ENCODE measurements around the gene NLK.
"Not testable (repeated sequence)": the region's sequence is repeated elsewhere in the genome, so short reads cannot be mapped to it uniquely, and the experiment has no call there.

NLK gene

DNA sequence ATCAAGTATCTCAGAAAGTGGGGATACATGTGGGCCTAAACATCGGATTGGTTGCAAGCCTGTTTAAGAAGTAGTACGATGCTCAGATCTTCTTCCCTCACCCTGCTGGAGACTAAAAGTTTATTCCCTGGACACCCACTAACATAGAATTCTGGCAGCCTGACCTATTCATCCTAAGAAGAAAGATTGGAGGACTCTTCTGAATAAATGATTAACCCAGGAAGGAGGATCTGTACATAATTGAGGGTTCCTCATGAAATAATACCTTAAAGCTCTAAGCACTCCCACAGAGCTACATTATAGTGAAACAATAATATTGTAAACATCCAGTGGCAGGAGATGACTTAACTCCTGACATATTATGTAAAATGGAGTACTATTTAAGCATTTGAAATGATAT lies 111.7 kb downstream of the NLK start:
- no peak for TF ChIP-seq SNAI2 (CRISPR knock-in tag; IDR thresholded peaks at IDR 0.05)
- no peak for TF ChIP-seq TSHZ2 (CRISPR knock-in tag; IDR thresholded peaks at IDR 0.05)
- TF ChIP-seq ZFP30 (CRISPR knock-in tag; IDR thresholded peaks at IDR 0.05): no peak
- TF ChIP-seq, protein P1, sequence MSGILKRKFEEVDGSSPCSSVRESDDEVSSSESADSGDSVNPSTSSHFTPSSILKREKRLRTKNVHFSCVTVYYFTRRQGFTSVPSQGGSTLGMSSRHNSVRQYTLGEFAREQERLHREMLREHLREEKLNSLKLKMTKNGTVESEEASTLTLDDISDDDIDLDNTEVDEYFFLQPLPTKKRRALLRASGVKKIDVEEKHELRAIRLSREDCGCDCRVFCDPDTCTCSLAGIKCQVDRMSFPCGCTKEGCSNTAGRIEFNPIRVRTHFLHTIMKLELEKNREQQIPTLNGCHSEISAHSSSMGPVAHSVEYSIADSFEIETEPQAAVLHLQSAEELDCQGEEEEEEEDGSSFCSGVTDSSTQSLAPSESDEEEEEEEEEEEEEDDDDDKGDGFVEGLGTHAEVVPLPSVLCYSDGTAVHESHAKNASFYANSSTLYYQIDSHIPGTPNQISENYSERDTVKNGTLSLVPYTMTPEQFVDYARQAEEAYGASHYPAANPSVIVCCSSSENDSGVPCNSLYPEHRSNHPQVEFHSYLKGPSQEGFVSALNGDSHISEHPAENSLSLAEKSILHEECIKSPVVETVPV (CRISPR knock-in tag; IDR thresholded peaks at IDR 0.05): no peak
- no peak for TF ChIP-seq ZNF565 (CRISPR knock-in tag; conservative IDR thresholded peaks at IDR 0.05; ENCODE audit: low read depth)
- no peak for TF ChIP-seq ZNF70 (CRISPR knock-in tag; IDR thresholded peaks at IDR 0.05)
- TF ChIP-seq CREB5 (CRISPR knock-in tag; IDR thresholded peaks at IDR 0.05; ENCODE audit: low read depth): no peak
- no peak for TF ChIP-seq ISL1 (CRISPR knock-in tag; IDR thresholded peaks at IDR 0.05)
- TF ChIP-seq, protein P2, sequence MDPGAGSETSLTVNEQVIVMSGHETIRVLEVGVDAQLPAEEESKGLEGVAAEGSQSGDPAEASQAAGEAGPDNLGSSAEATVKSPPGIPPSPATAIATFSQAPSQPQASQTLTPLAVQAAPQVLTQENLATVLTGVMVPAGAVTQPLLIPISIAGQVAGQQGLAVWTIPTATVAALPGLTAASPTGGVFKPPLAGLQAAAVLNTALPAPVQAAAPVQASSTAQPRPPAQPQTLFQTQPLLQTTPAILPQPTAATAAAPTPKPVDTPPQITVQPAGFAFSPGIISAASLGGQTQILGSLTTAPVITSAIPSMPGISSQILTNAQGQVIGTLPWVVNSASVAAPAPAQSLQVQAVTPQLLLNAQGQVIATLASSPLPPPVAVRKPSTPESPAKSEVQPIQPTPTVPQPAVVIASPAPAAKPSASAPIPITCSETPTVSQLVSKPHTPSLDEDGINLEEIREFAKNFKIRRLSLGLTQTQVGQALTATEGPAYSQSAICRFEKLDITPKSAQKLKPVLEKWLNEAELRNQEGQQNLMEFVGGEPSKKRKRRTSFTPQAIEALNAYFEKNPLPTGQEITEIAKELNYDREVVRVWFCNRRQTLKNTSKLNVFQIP (CRISPR knock-in tag; IDR thresholded peaks at IDR 0.05; ENCODE audit: borderline replicate concordance, low read depth): no peak
- no peak for ATAC-seq

DNA sequence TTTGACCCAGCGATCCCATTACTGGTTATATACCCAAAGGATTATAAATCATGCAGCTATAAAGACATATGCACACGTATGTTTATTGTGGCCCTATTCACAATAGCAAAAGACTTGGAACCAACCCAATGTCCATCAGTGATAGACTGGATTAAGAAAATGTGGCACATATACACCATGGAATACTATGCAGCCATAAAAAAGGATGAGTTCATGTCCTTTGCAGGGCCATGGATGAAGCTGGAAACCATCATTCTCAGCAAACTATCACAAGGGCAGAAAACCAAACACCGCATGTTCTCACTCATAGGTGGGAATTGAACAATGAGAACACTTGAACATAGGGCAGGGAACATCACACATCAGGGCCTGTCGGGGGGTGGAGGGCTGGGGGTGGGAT lies 112.9 kb downstream of the NLK start:
- not testable (repeated sequence) for ATAC-seq

- ATAC-seq: no peak
- no peak for TF ChIP-seq OSR1 (CRISPR knock-in tag; IDR thresholded peaks at IDR 0.05)
Observed at GRCh38 chr17:28159004-28159403, 116.5 kb downstream of the NLK start.

DNA sequence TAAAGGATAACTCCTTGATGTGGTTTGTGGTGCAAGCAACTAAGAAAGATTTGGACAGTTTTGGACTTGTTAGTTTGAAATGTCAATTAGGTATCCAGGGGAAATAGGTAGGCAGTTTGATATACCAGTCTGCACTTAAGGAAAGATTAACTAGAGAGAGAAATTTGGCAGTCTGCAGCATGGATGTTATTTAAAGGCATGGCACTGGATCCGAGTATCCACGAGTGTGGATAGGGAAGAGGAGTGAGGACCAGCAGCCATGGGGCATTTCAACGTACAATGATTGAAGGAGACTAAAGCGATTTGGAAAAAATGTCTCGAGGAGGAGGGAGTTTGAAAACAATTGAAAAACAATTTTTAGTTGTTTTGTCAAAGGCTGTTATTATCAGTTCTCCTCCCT lies 117.4 kb downstream of the NLK start:
- ATAC-seq: no peak
- no peak for TF ChIP-seq ZC3H10 (CRISPR knock-in tag; IDR thresholded peaks at IDR 0.05)
- TF ChIP-seq ZNF70 (CRISPR knock-in tag; IDR thresholded peaks at IDR 0.05): no peak
- no peak for TF ChIP-seq GLIS3 (CRISPR knock-in tag; IDR thresholded peaks at IDR 0.05)
- no peak for TF ChIP-seq PPARA (CRISPR knock-in tag; IDR thresholded peaks at IDR 0.05; ENCODE audit: borderline replicate concordance)

DNA sequence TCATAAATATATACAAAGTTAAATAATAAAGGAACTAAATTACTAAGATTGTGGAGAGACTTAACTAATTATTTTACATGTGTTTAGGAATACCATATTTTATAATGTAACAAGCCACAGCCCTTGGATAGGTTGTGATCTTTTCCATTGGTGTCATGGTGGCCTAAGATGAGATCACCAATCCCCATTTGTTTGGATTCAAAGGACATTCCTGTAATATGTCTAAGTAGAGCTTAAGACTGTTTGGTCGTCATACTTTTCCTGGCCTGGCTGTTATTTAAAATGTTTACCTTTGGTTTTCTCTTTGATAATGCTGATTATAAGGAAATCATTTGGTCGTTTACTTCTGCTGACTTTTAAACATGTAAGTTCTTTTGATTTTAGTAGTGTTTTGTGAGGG lies 118.1 kb downstream of the NLK start:
- TF ChIP-seq, protein P2 (CRISPR knock-in tag; IDR thresholded peaks at IDR 0.05; ENCODE audit: borderline replicate concordance, low read depth): no peak
- no peak for TF ChIP-seq TOX (CRISPR knock-in tag; IDR thresholded peaks at IDR 0.05; ENCODE audit: borderline replicate concordance)
- no peak for TF ChIP-seq RARB (CRISPR knock-in tag; IDR thresholded peaks at IDR 0.05)
- no peak for TF ChIP-seq GLIS3 (CRISPR knock-in tag; IDR thresholded peaks at IDR 0.05)
- no peak for TF ChIP-seq CSDC2 (CRISPR knock-in tag; IDR thresholded peaks at IDR 0.05)
- no peak for ATAC-seq

- ATAC-seq: no peak
- TF ChIP-seq ZFP3 (CRISPR knock-in tag; IDR thresholded peaks at IDR 0.05) (no peak), GLIS3 (CRISPR knock-in tag; IDR thresholded peaks at IDR 0.05) (no peak), PPARA (CRISPR knock-in tag; IDR thresholded peaks at IDR 0.05; ENCODE audit: borderline replicate concordance) (no peak), ESRRG (CRISPR knock-in tag; IDR thresholded peaks at IDR 0.05) (no peak), OSR1 (CRISPR knock-in tag; IDR thresholded peaks at IDR 0.05) (no peak), SNAI2 (CRISPR knock-in tag; IDR thresholded peaks at IDR 0.05) (no peak), TOX (CRISPR knock-in tag; IDR thresholded peaks at IDR 0.05; ENCODE audit: borderline replicate concordance) (no peak), BACH2 (CRISPR knock-in tag; IDR thresholded peaks at IDR 0.05; ENCODE audit: borderline replicate concordance) (no peak), ZFP30 (CRISPR knock-in tag; IDR thresholded peaks at IDR 0.05) (no peak), ZNF565 (CRISPR knock-in tag; conservative IDR thresholded peaks at IDR 0.05; ENCODE audit: low read depth) (no peak), ARNTL (CRISPR knock-in tag; IDR thresholded peaks at IDR 0.05; ENCODE audit: borderline replicate concordance, low read depth) (no peak)
- TF ChIP-seq, protein P3, sequence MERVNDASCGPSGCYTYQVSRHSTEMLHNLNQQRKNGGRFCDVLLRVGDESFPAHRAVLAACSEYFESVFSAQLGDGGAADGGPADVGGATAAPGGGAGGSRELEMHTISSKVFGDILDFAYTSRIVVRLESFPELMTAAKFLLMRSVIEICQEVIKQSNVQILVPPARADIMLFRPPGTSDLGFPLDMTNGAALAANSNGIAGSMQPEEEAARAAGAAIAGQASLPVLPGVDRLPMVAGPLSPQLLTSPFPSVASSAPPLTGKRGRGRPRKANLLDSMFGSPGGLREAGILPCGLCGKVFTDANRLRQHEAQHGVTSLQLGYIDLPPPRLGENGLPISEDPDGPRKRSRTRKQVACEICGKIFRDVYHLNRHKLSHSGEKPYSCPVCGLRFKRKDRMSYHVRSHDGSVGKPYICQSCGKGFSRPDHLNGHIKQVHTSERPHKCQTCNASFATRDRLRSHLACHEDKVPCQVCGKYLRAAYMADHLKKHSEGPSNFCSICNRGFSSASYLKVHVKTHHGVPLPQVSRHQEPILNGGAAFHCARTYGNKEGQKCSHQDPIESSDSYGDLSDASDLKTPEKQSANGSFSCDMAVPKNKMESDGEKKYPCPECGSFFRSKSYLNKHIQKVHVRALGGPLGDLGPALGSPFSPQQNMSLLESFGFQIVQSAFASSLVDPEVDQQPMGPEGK (CRISPR knock-in tag; IDR thresholded peaks at IDR 0.05; ENCODE audit: borderline replicate concordance): no peak
- TF ChIP-seq, protein P1 (CRISPR knock-in tag; IDR thresholded peaks at IDR 0.05): no peak
Observed at GRCh38 chr17:28161311-28161710, 118.8 kb downstream of the NLK start.

Data from SK-N-SH treated with all-trans-retinoic acid at 6 μM for 48 hours (cell line).